Pancreas (tissue), 10 donors: ENCODE data around the gene SCAI. TPM values are rescaled to one million over a fixed set of nuclear protein-coding genes. Genes with fewer than 3 reads are reported as not detected.

Experiments used
- ATAC-seq, 4 donors: fragments of 200-7000 bp; cut with Tn5 transposase; one replicate each; pipeline versions ENCODE4 v1.8.0 to v1.9.1; 2020; ENCODE audit warnings: mild to moderate bottlenecking in 4 of 4, moderate library complexity in 4 of 4
- DNase-seq, 6 donors: peaks; one replicate each; pipeline ENCODE4 v3.0.0-alpha.2; 2020
- FAIRE-seq: peaks from 2 replicates; lab custom pipeline; 2012; peaks lifted over from hg19 to GRCh38; lab: Jason Lieb, UNC
- H3K27ac ChIP-seq, 4 donors: fragments of 200-600 bp; sonication (generic); 1 replicate in 3 of 4; 2 replicates in 1 of 4; pipeline versions ENCODE4 v1.5.0 to v1.8.0; 2020
- H3K27me3 ChIP-seq, 4 donors: fragments of 200-600 bp; one replicate each; pipeline ENCODE4 v1.8.0; 2021
- H3K36me3 ChIP-seq, 3 donors: fragments of 200-600 bp; sonication (generic) in 1 of 3; one replicate each; pipeline versions ENCODE4 v1.5.0 to v1.8.0; 2020 to 2021
- H3K4me1 ChIP-seq, 3 donors: fragments of 200-600 bp; one replicate each; pipeline ENCODE4 v1.8.0; 2021
- H3K4me3 ChIP-seq, 4 donors: fragments of 200-600 bp; sonication (generic) in 2 of 4; one replicate each; pipeline versions ENCODE4 v1.5.0 to v1.8.0; 2020 to 2021
- H3K9me3 ChIP-seq, 4 donors: fragments of 200-600 bp; one replicate each; pipeline ENCODE4 v1.8.0; 2021
- CTCF ChIP-seq, 4 donors: fragments of 200-600 bp; sonication (generic) in 3 of 4; IDR thresholded peaks; one replicate each; pipeline versions ENCODE4 v1.5.0 to v1.8.0; 2021; ENCODE audit warnings: antibody characterized with exemption in 4 of 4
- WGBS, 2 donors: extraction: QIAGEN DNeasy Blood & Tissue Kit; methylation state at CpG; one replicate each; pipeline ENCODE4 v1.1.7; 2013; 5-methylcytosine and 5-hydroxymethylcytosine counted together
- intact Hi-C, 3 donors: fragments of 100-400 bp; cut with DNase I; formaldehyde crosslinking; loops; one replicate each; pipeline versions ENCODE4 v1.11.1 to v1.14.2; 2022
- polyA plus RNA-seq, 2 donors: library from polyadenylated mRNA; stranded (reverse); fragments of 200-250 nt; gene quantifications; one replicate each; pipeline ENCODE4 v1.2.3, GENCODE V29; 2013
- total RNA-seq, 6 donors: library from RNA; stranded (reverse); fragmentation: NEBNext Ultra II Directional in 4 of 6; extraction: Animal tissue kit (Norgen Biotek cat#: 25700) in 4 of 6; gene quantifications; one replicate each; pipeline versions ENCODE4 v1.2.1 to v1.2.4, GENCODE V29; 2021 to 2023
- donor health status: healthy with polysubstance abuse.
- donor health status: DM: no; HTN: no; CAD: no; lungs with moderate emphysema.
- donor health status: DM: no; HTN: no; CAD: no.
- donor health status: control.
- donor health status: control.
- donor health status: Bipolar disorder and iron deficiency.
- donor health status: DM: yes; HTN: yes; CAD: no.
- donor health status: DM: no; HTN: no; CAD: no.
- donor health status: DM: no; HTN: no; CAD: no.
- donor health status: DM: yes; HTN: yes; CAD: no.

The SCAI gene
- total and polyA plus RNA-seq, 8 donors: 1.6 to 6.8 (median 3.5) TPM

- TF ChIP-seq CTCF (IDR thresholded peaks at IDR 0.05): no peak
- FAIRE-seq (no peak), DNase-seq (no peak), ATAC-seq (no peak)
- H3K36me3 ChIP-seq: no peaks in the 10 kb centered on the region
- intact Hi-C loops: no loop called here
- 65 to 78% methylated on average over 2 of the region's 2 CpGs for WGBS, 2 donors
- no peak overlapping the region for H3K4me3 ChIP-seq
- H3K4me1 ChIP-seq: no peaks in the 10 kb centered on the region
- H3K9me3 ChIP-seq: no peaks in the 10 kb centered on the region
- H3K27ac ChIP-seq: no peak overlapping the region
- no peaks in the 10 kb centered on the region for H3K27me3 ChIP-seq
Measured at GRCh38 chr9:125079931-125080330, 63.4 kb downstream of the SCAI start.

- WGBS, 2 donors: 96 to 99% methylated on average over 7 of the region's 7 CpGs
- Histone ChIP-seq H3K36me3 (no peaks in the 10 kb centered on the region), H3K4me3 (no peak overlapping the region), H3K4me1 (peaks cover 0 to 3% (median 0%) of the 10 kb centered on the region in 3 donors), H3K9me3 (no peaks in the 10 kb centered on the region), H3K27me3 (no peaks in the 10 kb centered on the region), H3K27ac (no peak overlapping the region)
- ATAC-seq: no peak
- DNase-seq: no peak
- TF ChIP-seq CTCF (IDR thresholded peaks at IDR 0.05): no peak
- intact Hi-C loops: no loop called here
- no peak for FAIRE-seq
Measured at GRCh38 chr9:125075997-125076396, 67.3 kb downstream of the SCAI start.

GRCh38 chr9:125074976-125075375 is 68.4 kb downstream of the SCAI start:
- DNase-seq: no peak
- no peaks in the 10 kb centered on the region for H3K9me3 ChIP-seq
- no peak overlapping the region for H3K4me3 ChIP-seq
- H3K36me3 ChIP-seq: no peaks in the 10 kb centered on the region
- WGBS, 2 donors: 89 to 97% methylated on average over 2 of the region's 2 CpGs
- no peak for ATAC-seq
- intact Hi-C loops: no loop called here
- FAIRE-seq: no peak
- no peak overlapping the region for H3K27ac ChIP-seq
- no peak for TF ChIP-seq CTCF (IDR thresholded peaks at IDR 0.05)
- no peaks in the 10 kb centered on the region for H3K27me3 ChIP-seq
- peaks cover 0 to 3% (median 0%) of the 10 kb centered on the region in 3 donors for H3K4me1 ChIP-seq

GRCh38 chr9:125066839-125067619 is 76.3 kb downstream of the SCAI start:
- ATAC-seq (no peak), FAIRE-seq (no peak), DNase-seq (no peak)
- no peak overlapping the region for H3K27ac ChIP-seq
- H3K9me3 ChIP-seq: no peaks in the 10 kb centered on the region
- no peak for TF ChIP-seq CTCF (IDR thresholded peaks at IDR 0.05)
- no peak overlapping the region for H3K4me3 ChIP-seq
- no peaks in the 10 kb centered on the region for H3K27me3 ChIP-seq
- WGBS, 2 donors: 82 to 85% methylated on average over 10 of the region's 10 CpGs
- intact Hi-C loops: no loop called here
- no peaks in the 10 kb centered on the region for H3K4me1 ChIP-seq
- H3K36me3 ChIP-seq: no peaks in the 10 kb centered on the region

GRCh38 chr9:125061391-125061790 is 81.9 kb downstream of the SCAI start:
- FAIRE-seq (no peak), ATAC-seq (no peak), DNase-seq (no peak)
- Histone ChIP-seq H3K36me3 (no peaks in the 10 kb centered on the region), H3K9me3 (no peaks in the 10 kb centered on the region), H3K4me3 (no peak overlapping the region), H3K27ac (no peak overlapping the region), H3K27me3 (no peaks in the 10 kb centered on the region), H3K4me1 (no peaks in the 10 kb centered on the region)
- TF ChIP-seq CTCF (IDR thresholded peaks at IDR 0.05): no peak
- WGBS, 2 donors: 85 to 86% methylated on average over 3 of the region's 3 CpGs
- intact Hi-C loops: no loop called here
